T-cell (primary cell): ENCODE data around the gene CDH11. TPM values are rescaled to one million over a fixed set of nuclear protein-coding genes. Genes with fewer than 3 reads are reported as not detected.

Experiments used
- ATAC-seq, 4 experiments: fragments of 200-7000 bp in 3 of 4; fragments of 150-1000 bp in 1 of 4; cut with Tn5 transposase; replicated peaks in 1 of 4; 1 replicate in 3 of 4; 2 replicates in 1 of 4; pipeline ENCODE4 v1.10.0; 2021; ENCODE audit warnings: moderate library complexity in 3 of 4, mild to moderate bottlenecking in 2 of 4, moderate number of reproducible peaks in 1 of 4
- CTCF ChIA-PET, 2 donors: fragments of 300-600 bp; sonication (Branson Sonifier 250); formaldehyde crosslinking; loops; one replicate each; lab custom pipeline; 2022; ENCODE audit warnings: antibody characterized with exemption in 2 of 2; lab: Charles Lee
- POLR2A ChIA-PET, 2 donors: fragments of 300-600 bp; sonication (Branson Sonifier 250); formaldehyde crosslinking; loops; one replicate each; lab custom pipeline; 2022; ENCODE audit warnings: antibody characterized with exemption in 2 of 2; lab: Charles Lee
- DNase-seq, 35 experiments: peaks; one replicate each; pipeline versions ENCODE4 v3.0.0 to v3.0.0-alpha.2; 2013 to 2023
- H3K27ac ChIP-seq: one replicate; pipeline ENCODE4 v1.5.1; 2013; ENCODE audit warnings: low read length
- H3K27me3 ChIP-seq, 2 experiments: replicated peaks in 1 of 2; 1 replicate in 1 of 2; 2 replicates in 1 of 2; pipeline versions ENCODE4 v1.6.1 to v1.7.0; 2013; ENCODE audit warnings: low read length in 1 of 2, mixed read lengths in 1 of 2; ENCODE audit not compliant: control insufficient read depth in 2 of 2, insufficient read depth in 2 of 2; ENCODE audit errors: extremely low read depth in 1 of 2
- H3K36me3 ChIP-seq, 2 donors: 1 replicate in 1 of 2; 2 replicates in 1 of 2; pipeline versions ENCODE4 v1.6.1 to v1.7.0; 2013; ENCODE audit warnings: low read length in 1 of 2; ENCODE audit not compliant: control insufficient read depth in 2 of 2, insufficient read depth in 1 of 2; ENCODE audit errors: extremely low read depth in 1 of 2
- H3K4me1 ChIP-seq, 2 experiments: 1 replicate in 1 of 2; 2 replicates in 1 of 2; pipeline versions ENCODE4 v1.6.1 to v1.7.0; 2013; ENCODE audit warnings: low read length in 2 of 2, mixed read lengths in 1 of 2; ENCODE audit not compliant: insufficient read depth in 2 of 2, control insufficient read depth in 1 of 2; ENCODE audit errors: extremely low read depth in 1 of 2
- H3K4me3 ChIP-seq, 2 donors: 1 replicate in 1 of 2; 2 replicates in 1 of 2; pipeline versions ENCODE4 v1.5.1 to v1.7.0; 2013; ENCODE audit warnings: mild to moderate bottlenecking in 2 of 2, low read length in 1 of 2, moderate library complexity in 1 of 2; ENCODE audit not compliant: control insufficient read depth in 1 of 2; ENCODE audit errors: extremely low read depth in 1 of 2
- H3K9me3 ChIP-seq: 2 replicates; pipeline ENCODE4 v1.7.0; 2013
- H3K27ac Mint-ChIP-seq, 2 donors: one replicate each; pipeline ENCODE4 v1.8.0; 2020 to 2021; ENCODE audit warnings: mild to moderate bottlenecking in 2 of 2, mixed read lengths in 2 of 2
- H3K27me3 Mint-ChIP-seq, 2 donors: one replicate each; pipeline ENCODE4 v1.8.0; 2021 to 2022; ENCODE audit warnings: mixed read lengths in 2 of 2
- H3K36me3 Mint-ChIP-seq: one replicate; pipeline ENCODE4 v1.8.0; 2021; ENCODE audit warnings: mixed read lengths
- H3K4me1 Mint-ChIP-seq, 3 donors: one replicate each; pipeline ENCODE4 v1.8.0; 2020 to 2022; ENCODE audit warnings: mixed read lengths in 3 of 3, mild to moderate bottlenecking in 1 of 3
- H3K4me3 Mint-ChIP-seq, 3 donors: one replicate each; pipeline ENCODE4 v1.8.0; 2020 to 2022; ENCODE audit warnings: mild to moderate bottlenecking in 3 of 3, mixed read lengths in 3 of 3, moderate library complexity in 3 of 3
- H3K9me3 Mint-ChIP-seq, 3 donors: one replicate each; pipeline ENCODE4 v1.8.0; 2020 to 2022; ENCODE audit warnings: mixed read lengths in 3 of 3
- WGBS: methylation state at CpG from one replicate; pipeline ENCODE4 v1.1.5; 2013; ENCODE audit warnings: missing lambda C conversion rate; ENCODE audit not compliant: insufficient coverage; 5-methylcytosine and 5-hydroxymethylcytosine counted together
- total RNA-seq, 35 experiments: library from RNA in 6 of 35; stranded (reverse) in 6 of 35; fragments of 120-200 nt in 1 of 35; gene quantifications; one replicate each; pipeline versions ENCODE4 v1.2.1 to v1.2.4 and lab custom pipeline; 2013 to 2026

Gene CDH11
- total RNA-seq, 5 donors from 2014 or later (not counting 1 experiment from before 2014, with no cell fraction given) = 0.10 to 1.1 (median 0.53) TPM; not detected in 2

GRCh38 chr16:65123396-65124211, 1.7 kb upstream of the CDH11 start:
- no peak for ATAC-seq
- no peak overlapping the region for H3K4me3 Mint-ChIP-seq
- Histone ChIP-seq H3K27me3 (peaks cover 14 to 36% of the 10 kb centered on the region in 2 experiments), H3K27ac (no peak overlapping the region), H3K9me3 (no peaks in the 10 kb centered on the region), H3K4me3 (no peak overlapping the region), H3K36me3 (no peaks in the 10 kb centered on the region), H3K4me1 (no peaks in the 10 kb centered on the region)
- H3K27ac Mint-ChIP-seq = no peak overlapping the region
- H3K4me1 Mint-ChIP-seq = peaks cover 0 to 3% (median 0%) of the 10 kb centered on the region in 3 donors
- ChIA-PET POLR2A (no interaction called here), CTCF (no interaction called here)
- no peak for DNase-seq
- no peaks in the 10 kb centered on the region for H3K36me3 Mint-ChIP-seq
- 6% methylated on average over 46 of the region's 51 CpGs for WGBS
- H3K9me3 Mint-ChIP-seq = peaks cover 0 to 3% (median 0%) of the 10 kb centered on the region in 3 donors
- peaks cover 21 to 37% of the 10 kb centered on the region in 2 donors for H3K27me3 Mint-ChIP-seq

- no peak for DNase-seq
- Mint-ChIP-seq H3K27me3 (peaks cover 21 to 37% of the 10 kb centered on the region in 2 donors), H3K27ac (no peak overlapping the region), H3K36me3 (no peaks in the 10 kb centered on the region), H3K9me3 (peaks cover 0 to 3% (median 0%) of the 10 kb centered on the region in 3 donors), H3K4me3 (no peak overlapping the region), H3K4me1 (peaks cover 0 to 3% (median 0%) of the 10 kb centered on the region in 3 donors)
- Histone ChIP-seq H3K27me3 (peaks cover 14 to 36% of the 10 kb centered on the region in 2 experiments), H3K4me3 (no peak overlapping the region), H3K36me3 (no peaks in the 10 kb centered on the region), H3K4me1 (no peaks in the 10 kb centered on the region), H3K9me3 (no peaks in the 10 kb centered on the region), H3K27ac (no peak overlapping the region)
- ChIA-PET CTCF (no interaction called here), POLR2A (no interaction called here)
- ATAC-seq = no peak
- WGBS = 11% methylated on average over 46 of the region's 48 CpGs
These were observed 997 bp upstream of the CDH11 start for GRCh38 chr16:65122724-65123395.

GRCh38 chr16:65120831-65121721, 787 bp downstream of the CDH11 start:
- Mint-ChIP-seq H3K4me1 (peaks cover 0 to 3% (median 0%) of the 10 kb centered on the region in 3 donors), H3K9me3 (no peaks in the 10 kb centered on the region), H3K27me3 (peaks cover 21 to 37% of the 10 kb centered on the region in 2 donors), H3K36me3 (no peaks in the 10 kb centered on the region), H3K27ac (no peak overlapping the region), H3K4me3 (no peak overlapping the region)
- no peak overlapping the region for H3K27ac ChIP-seq
- POLR2A ChIA-PET = no interaction called here
- H3K4me3 ChIP-seq = no peak overlapping the region
- no peak for DNase-seq
- CTCF ChIA-PET = no interaction called here
- H3K9me3 ChIP-seq = no peaks in the 10 kb centered on the region
- no peak for ATAC-seq
- H3K27me3 ChIP-seq = peaks cover 14 to 36% of the 10 kb centered on the region in 2 experiments
- no peaks in the 10 kb centered on the region for H3K4me1 ChIP-seq
- no peaks in the 10 kb centered on the region for H3K36me3 ChIP-seq
- WGBS = 4% methylated on average over 60 of the region's 68 CpGs

- ChIA-PET CTCF (no interaction called here), POLR2A (no interaction called here)
- no peak overlapping the region for H3K27ac Mint-ChIP-seq
- H3K4me3 Mint-ChIP-seq = no peak overlapping the region
- H3K27ac ChIP-seq = no peak overlapping the region
- no peaks in the 10 kb centered on the region for H3K9me3 ChIP-seq
- no peaks in the 10 kb centered on the region for H3K36me3 Mint-ChIP-seq
- H3K4me1 Mint-ChIP-seq = peaks cover 0 to 3% (median 0%) of the 10 kb centered on the region in 3 donors
- no peak overlapping the region for H3K4me3 ChIP-seq
- peaks cover 21 to 37% of the 10 kb centered on the region in 2 donors for H3K27me3 Mint-ChIP-seq
- ATAC-seq (no peak), DNase-seq (no peak)
- H3K9me3 Mint-ChIP-seq = no peaks in the 10 kb centered on the region
- 6% methylated on average over 10 of the region's 18 CpGs for WGBS
- H3K27me3 ChIP-seq = peaks cover 12 to 36% of the 10 kb centered on the region in 2 experiments
- no peaks in the 10 kb centered on the region for H3K36me3 ChIP-seq
- no peaks in the 10 kb centered on the region for H3K4me1 ChIP-seq
These were observed 1.4 kb downstream of the CDH11 start for GRCh38 chr16:65120461-65120830.

GRCh38 chr16:65119901-65120401, 1.9 kb downstream of the CDH11 start:
- Histone ChIP-seq H3K9me3 (no peaks in the 10 kb centered on the region), H3K4me3 (no peak overlapping the region), H3K27ac (no peak overlapping the region), H3K27me3 (peaks cover 12 to 36% of the 10 kb centered on the region in 2 experiments), H3K4me1 (no peaks in the 10 kb centered on the region), H3K36me3 (no peaks in the 10 kb centered on the region)
- no peak overlapping the region for H3K27ac Mint-ChIP-seq
- DNase-seq (no peak), ATAC-seq (no peak)
- no peaks in the 10 kb centered on the region for H3K36me3 Mint-ChIP-seq
- whole genome bisulfite sequencing = 29% methylated on average over 2 of the region's 11 CpGs
- ChIA-PET CTCF (no interaction called here), POLR2A (no interaction called here)
- peaks cover 0 to 3% (median 0%) of the 10 kb centered on the region in 3 donors for H3K4me1 Mint-ChIP-seq
- no peak overlapping the region for H3K4me3 Mint-ChIP-seq
- H3K9me3 Mint-ChIP-seq = no peaks in the 10 kb centered on the region
- H3K27me3 Mint-ChIP-seq = peaks cover 21 to 37% of the 10 kb centered on the region in 2 donors

GRCh38 chr16:65119435-65119834, 2.4 kb downstream of the CDH11 start:
- Histone ChIP-seq H3K9me3 (no peaks in the 10 kb centered on the region), H3K4me3 (no peak overlapping the region), H3K36me3 (no peaks in the 10 kb centered on the region), H3K27me3 (peaks cover 12 to 36% of the 10 kb centered on the region in 2 experiments), H3K4me1 (no peaks in the 10 kb centered on the region), H3K27ac (no peak overlapping the region)
- Mint-ChIP-seq H3K4me3 (no peak overlapping the region), H3K27me3 (peaks cover 19 to 34% of the 10 kb centered on the region in 2 donors), H3K36me3 (no peaks in the 10 kb centered on the region), H3K9me3 (no peaks in the 10 kb centered on the region), H3K4me1 (peaks cover 0 to 3% (median 0%) of the 10 kb centered on the region in 3 donors), H3K27ac (no peak overlapping the region)
- no CpG with 5 or more reads among the region's 2 CpGs for WGBS
- DNase-seq (no peak), ATAC-seq (no peak)
- ChIA-PET CTCF (no interaction called here), POLR2A (no interaction called here)
